ENCODE results near the gene LRRC4. TPM values are rescaled to one million over a fixed set of nuclear protein-coding genes. Genes with fewer than 3 reads are reported as not detected.

Gene LRRC4
- total RNA-seq, 2 donors from 2014 or later, result 0.17 to 1.9 TPM

- H3K9ac ChIP-seq (ENCODE audit: low read depth in 2 of 2, low read length in 2 of 2), result peak overlapping the region in 1 of 2 donors; percentile 43
- peaks cover 8% of the 10 kb centered on the region for H3K27me3 ChIP-seq
- no peak for TF ChIP-seq CTCF (IDR thresholded peaks at IDR 0.05)
- H3K4me1 ChIP-seq, result no peaks in the 10 kb centered on the region
- no peak overlapping the region for H3K27ac ChIP-seq
- H3K4me3 ChIP-seq, result peak overlapping the region; percentile 44
- intact Hi-C loops (cut with DNase I), result loop anchor here (10.0 kb wide), 1 partner anchor 172 kb away; no protein-coding TSS in a partner anchor
- no peaks in the 10 kb centered on the region for H3K9me3 ChIP-seq
- no peak for DNase-seq
- no peaks in the 10 kb centered on the region for H3K36me3 ChIP-seq
Observed at GRCh38 chr7:128032605-128033235, 1.5 kb upstream of the LRRC4 start.

- Histone ChIP-seq H3K27ac (no peak overlapping the region), H3K36me3 (no peaks in the 10 kb centered on the region), H3K9ac (ENCODE audit: low read depth in 2 of 2, low read length in 2 of 2) (peak overlapping the region in 1 of 2 donors; percentile 35), H3K9me3 (no peaks in the 10 kb centered on the region), H3K4me1 (no peaks in the 10 kb centered on the region), H3K4me3 (peak overlapping the region; percentile 44), H3K27me3 (peaks cover 8% of the 10 kb centered on the region)
- no peak for DNase-seq
- intact Hi-C loops (cut with DNase I), result loop anchor here (10.0 kb wide), 1 partner anchor 173 kb away; no protein-coding TSS in a partner anchor
- no peak for TF ChIP-seq CTCF (IDR thresholded peaks at IDR 0.05)
Observed at GRCh38 chr7:128031901-128032604, 816 bp upstream of the LRRC4 start.

GRCh38 chr7:128030263-128030653, 979 bp downstream of the LRRC4 start:
- intact Hi-C loops (cut with DNase I), result loop anchor here (10.0 kb wide), 1 partner anchor 175 kb away; no protein-coding TSS in a partner anchor
- H3K9ac ChIP-seq (ENCODE audit: low read depth in 2 of 2, low read length in 2 of 2), result no peak overlapping the region
- H3K4me1 ChIP-seq, result no peaks in the 10 kb centered on the region
- no peaks in the 10 kb centered on the region for H3K9me3 ChIP-seq
- H3K27me3 ChIP-seq, result peaks cover 8% of the 10 kb centered on the region
- no peak overlapping the region for H3K4me3 ChIP-seq
- TF ChIP-seq CTCF (IDR thresholded peaks at IDR 0.05), result no peak
- no peak for DNase-seq
- H3K27ac ChIP-seq, result no peak overlapping the region
- no peaks in the 10 kb centered on the region for H3K36me3 ChIP-seq

- intact Hi-C loops (cut with DNase I), result no loop called here
- Histone ChIP-seq H3K36me3 (no peaks in the 10 kb centered on the region), H3K4me3 (no peak overlapping the region), H3K27ac (no peak overlapping the region), H3K9me3 (no peaks in the 10 kb centered on the region), H3K4me1 (no peaks in the 10 kb centered on the region), H3K27me3 (peaks cover 8% of the 10 kb centered on the region), H3K9ac (ENCODE audit: low read depth in 2 of 2, low read length in 2 of 2) (peak overlapping the region in 1 of 2 donors; percentile 18)
- no peak for TF ChIP-seq CTCF (IDR thresholded peaks at IDR 0.05)
- DNase-seq, result no peak
Observed at GRCh38 chr7:128029405-128029995, 1.7 kb downstream of the LRRC4 start.

GRCh38 chr7:128027485-128027980, 3.7 kb downstream of the LRRC4 start:
- Histone ChIP-seq H3K9ac (ENCODE audit: low read depth in 2 of 2, low read length in 2 of 2) (no peak overlapping the region), H3K4me3 (no peak overlapping the region), H3K36me3 (no peaks in the 10 kb centered on the region), H3K9me3 (no peaks in the 10 kb centered on the region), H3K27ac (no peak overlapping the region), H3K27me3 (peaks cover 8% of the 10 kb centered on the region), H3K4me1 (no peaks in the 10 kb centered on the region)
- DNase-seq, result peak; percentile 35
- no peak for TF ChIP-seq CTCF (IDR thresholded peaks at IDR 0.05)
- intact Hi-C loops (cut with DNase I), result no loop called here

All from colonic mucosa (tissue), 4 donors.